NCI-H524 treated with DMSO at 0.1 percent for 48 hours (cell line): Measurements from ENCODE around the gene RETREG1.
A peak's percentile ranks its signal among the peaks of the same experiment; 100 is the strongest.
"Not testable (repeated sequence)": the region's sequence is repeated elsewhere in the genome, so short reads cannot be mapped to it uniquely, and the experiment has no call there.

Source experiments
- DNase-seq: peaks from one replicate; lab custom pipeline; 2025; lab: John Stamatoyannopoulos, UW

Gene RETREG1

DNA sequence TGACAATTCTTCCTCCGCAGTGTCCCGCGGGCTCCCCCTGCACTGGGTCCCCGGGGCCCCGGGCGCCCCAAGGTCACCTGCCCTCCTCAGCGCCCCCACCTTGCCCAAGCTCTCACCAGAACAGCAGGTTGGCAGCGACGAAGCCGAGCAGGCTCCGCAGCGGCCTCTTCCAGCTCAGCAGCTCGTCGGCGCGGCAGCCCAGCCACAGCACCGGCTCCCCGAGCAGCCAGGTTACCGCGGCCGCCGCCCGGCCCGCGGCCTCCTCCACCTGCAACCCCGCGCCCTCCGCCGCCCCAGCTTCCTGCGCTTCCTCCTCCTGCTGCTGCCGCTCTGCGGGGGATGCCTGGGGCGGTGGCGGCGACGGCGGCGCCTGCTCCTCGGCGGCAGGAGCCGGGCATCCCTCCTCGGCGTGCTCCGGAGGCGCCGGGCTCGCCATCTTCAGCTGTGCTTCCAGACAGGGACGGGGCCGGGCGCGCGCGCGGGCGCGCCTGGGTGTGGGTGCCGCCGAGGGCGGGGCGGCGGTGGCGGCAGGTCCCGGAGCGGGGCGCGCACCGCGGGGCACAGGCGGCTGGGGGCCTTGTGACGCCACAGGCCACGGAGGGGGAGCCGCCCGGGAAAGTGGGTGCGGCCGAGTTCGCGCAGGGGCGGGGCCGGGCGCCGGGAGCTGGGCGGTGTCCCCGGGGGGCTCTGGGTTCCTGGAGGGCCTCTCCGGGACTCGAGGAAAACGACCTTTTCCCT lies at the start of gene RETREG1:
RETREG1 (minus strand) TSS at position 462 of the 738 bp plus-strand sequence; CDS start at position 436, 26 bp downstream.
- no peak for DNase-seq

DNA sequence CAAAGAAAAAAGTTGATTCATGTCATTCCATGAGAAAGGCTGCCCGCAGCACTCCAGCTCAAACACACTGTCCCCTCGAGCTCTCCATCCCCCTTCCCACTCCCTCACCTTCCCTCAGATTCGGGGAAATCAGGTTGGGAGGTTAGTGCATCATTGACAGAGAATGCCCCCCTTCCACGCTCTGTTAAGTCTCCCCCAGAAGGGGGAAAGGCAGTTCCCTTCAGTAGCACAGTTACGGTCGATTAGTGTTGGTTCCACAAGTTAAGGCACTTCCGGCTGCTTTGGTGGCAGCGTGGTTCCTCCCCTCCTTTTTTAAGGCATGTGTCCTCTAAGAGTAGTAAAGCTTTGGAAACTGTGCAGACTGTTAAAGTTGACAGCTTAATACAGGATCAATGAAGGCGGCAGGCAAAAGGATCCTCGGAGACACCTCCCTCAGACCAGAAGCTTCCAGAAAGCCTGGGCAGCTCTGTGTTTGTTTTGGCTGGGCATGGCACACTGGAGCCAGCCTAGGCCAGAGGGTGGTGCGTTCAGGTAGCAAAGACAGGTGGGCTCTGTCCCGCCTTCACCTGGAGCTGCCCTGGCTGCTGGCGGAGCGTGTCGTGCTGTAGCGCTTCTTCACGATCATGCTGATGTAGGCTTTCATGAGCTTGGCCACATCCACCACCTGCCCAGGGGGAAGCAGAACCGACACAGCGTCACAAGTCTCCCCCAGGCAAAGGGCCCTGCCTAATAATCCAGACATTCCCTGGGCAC lies 49.5 kb upstream of the RETREG1 start:
- no peak for DNase-seq

- DNase-seq: no peak
Observed at GRCh38 chr5:16665601-16666000, 48.8 kb upstream of the RETREG1 start.

DNA sequence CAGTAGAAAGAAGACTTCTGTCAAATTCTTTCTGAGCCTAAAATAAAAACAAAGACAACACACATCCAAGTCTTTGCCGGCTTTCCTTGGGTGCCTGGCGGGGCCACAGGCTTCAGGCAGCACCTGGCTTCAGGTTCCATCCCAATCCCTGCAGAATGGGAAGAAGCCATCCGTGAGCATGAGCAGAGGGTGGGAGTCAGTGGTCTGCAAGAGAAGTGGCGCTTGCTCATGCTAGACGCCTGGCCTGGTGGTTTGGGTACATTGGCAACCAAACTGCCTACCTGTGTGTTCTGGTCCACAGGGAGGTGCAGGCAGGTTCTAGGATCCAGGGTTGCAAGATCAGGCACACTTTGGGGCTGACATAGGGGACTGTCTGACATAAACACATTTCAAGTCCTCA lies 47.6 kb upstream of the RETREG1 start:
- DNase-seq: no peak

- DNase-seq: no peak
Observed at GRCh38 chr5:16663840-16664239, 47.0 kb upstream of the RETREG1 start.

GRCh38 chr5:16661713-16662112 lies 44.9 kb upstream of the RETREG1 start:
- DNase-seq: no peak

GRCh38 chr5:16660982-16661381 lies 44.2 kb upstream of the RETREG1 start:
- DNase-seq: no peak

GRCh38 chr5:16659536-16659935 lies 42.7 kb upstream of the RETREG1 start:
- no peak for DNase-seq

- no peak for DNase-seq
Observed at GRCh38 chr5:16656561-16657191, 39.9 kb upstream of the RETREG1 start.

DNA sequence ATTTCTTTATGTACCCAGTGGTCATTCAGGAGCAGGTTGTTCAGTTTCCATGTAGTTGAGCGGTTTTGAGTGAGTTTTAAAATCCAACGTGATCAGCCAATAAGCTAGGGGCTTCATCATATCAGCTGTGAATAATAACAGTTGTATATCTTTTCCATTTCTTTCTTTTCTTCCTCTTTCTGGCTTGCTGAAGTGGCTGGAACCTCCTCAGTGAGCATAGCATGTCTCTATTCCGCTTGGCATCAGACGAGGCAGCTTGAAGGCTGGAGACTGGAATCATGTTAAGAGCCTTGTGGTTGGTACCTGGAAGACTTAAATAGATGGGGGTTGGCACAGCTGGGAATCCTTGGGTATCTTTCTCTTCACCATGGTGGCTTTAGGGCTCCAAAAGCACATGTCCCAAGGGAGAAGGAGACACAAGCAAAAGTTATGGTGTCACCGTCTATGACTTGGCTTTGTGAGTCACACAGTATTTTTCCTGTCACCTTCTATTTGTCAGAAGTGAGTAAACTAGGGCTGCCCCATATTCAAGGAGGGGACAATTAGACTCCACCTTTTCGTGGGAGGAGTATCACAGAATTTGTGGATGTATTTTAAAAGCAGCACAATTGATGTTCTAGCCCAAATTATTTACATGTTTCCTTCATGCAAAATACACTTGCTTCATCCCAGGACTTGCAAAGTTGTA lies 38.0 kb upstream of the RETREG1 start:
- DNase-seq: no peak

- not testable (repeated sequence) for DNase-seq
Observed at GRCh38 chr5:16648739-16649138, 31.9 kb upstream of the RETREG1 start.

GRCh38 chr5:16644301-16644889 lies 27.6 kb upstream of the RETREG1 start:
- no peak for DNase-seq

DNA sequence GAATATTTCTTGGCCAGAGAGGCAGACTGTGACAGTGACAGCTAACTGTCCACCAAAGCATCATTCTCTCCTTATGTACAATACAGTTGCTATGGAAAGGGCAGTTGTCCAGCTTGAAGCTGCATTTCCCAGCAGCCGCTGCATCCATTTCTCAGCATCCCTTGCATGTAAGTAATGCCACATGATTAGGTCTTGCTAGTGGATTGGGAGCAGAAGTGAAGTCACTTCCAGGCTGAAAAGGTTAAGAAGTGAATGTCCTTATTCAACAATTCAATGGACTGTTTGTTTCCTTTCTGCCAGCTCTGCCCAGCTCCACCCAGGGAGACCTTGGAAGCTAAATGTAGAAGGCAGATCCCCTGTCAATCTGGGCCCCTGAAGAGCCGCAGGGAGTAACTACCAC lies 26.1 kb upstream of the RETREG1 start:
- DNase-seq: no peak

GRCh38 chr5:16639206-16639605 lies 22.4 kb upstream of the RETREG1 start:
- DNase-seq: no peak

- DNase-seq: peak; percentile 72
Observed at GRCh38 chr5:16628376-16628775, 11.6 kb upstream of the RETREG1 start.

- DNase-seq: no peak
Observed at GRCh38 chr5:16626696-16627264, 10.0 kb upstream of the RETREG1 start.

- DNase-seq: no peak
Observed at GRCh38 chr5:16625096-16625495, 8.3 kb upstream of the RETREG1 start.

GRCh38 chr5:16619136-16619535 lies 2.3 kb upstream of the RETREG1 start:
- no peak for DNase-seq

GRCh38 chr5:16618138-16618897 lies 1.5 kb upstream of the RETREG1 start:
- DNase-seq: no peak

- no peak for DNase-seq
Observed at GRCh38 chr5:16617274-16617968, 624 bp upstream of the RETREG1 start.
